ENCODE results near the gene TEFM.

DNA sequence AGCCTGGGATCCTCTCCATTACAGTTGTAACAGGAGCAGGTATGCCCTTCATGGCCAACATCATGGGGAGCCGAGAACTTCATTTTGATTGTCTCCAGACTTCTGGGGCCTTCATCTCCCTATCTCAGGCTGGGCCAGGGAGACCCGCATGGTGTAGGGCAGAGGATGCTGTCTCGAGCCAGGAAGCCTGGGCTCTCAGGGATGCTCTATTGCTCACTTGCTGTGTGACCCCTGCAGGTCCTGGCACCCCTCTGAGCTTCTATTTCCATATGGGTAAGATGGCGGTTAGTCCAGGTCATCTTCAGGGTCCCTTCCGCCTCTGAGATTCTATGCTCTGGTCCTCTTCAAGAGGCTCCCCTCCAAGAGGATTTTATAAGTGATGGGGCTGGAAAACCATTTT, 44.2 kb upstream of the TEFM start:
- TF ChIP-seq SPI1 (IDR thresholded peaks at IDR 0.05; ENCODE audit: low read depth, low read length) (no peak), POLR2A (IDR thresholded peaks at IDR 0.05; ENCODE audit: low read depth, low read length) (no peak), PAX5 (IDR thresholded peaks at IDR 0.05; ENCODE audit: insufficient read depth, low read length, severe bottlenecking) (no peak), POLR2AphosphoS5 (IDR thresholded peaks at IDR 0.05; ENCODE audit: low read depth, low read length) (no peak), TAF1 (IDR thresholded peaks at IDR 0.05; ENCODE audit: low read depth, low read length) (no peak), POU2F2 (IDR thresholded peaks at IDR 0.05; ENCODE audit: low read depth, low read length) (no peak)

All from GM12891 (cell line).